Measurements from ENCODE around the gene ATG2B. TPM values are rescaled to one million over a fixed set of nuclear protein-coding genes. Genes with fewer than 3 reads are reported as not detected.

ATG2B gene, protein sequence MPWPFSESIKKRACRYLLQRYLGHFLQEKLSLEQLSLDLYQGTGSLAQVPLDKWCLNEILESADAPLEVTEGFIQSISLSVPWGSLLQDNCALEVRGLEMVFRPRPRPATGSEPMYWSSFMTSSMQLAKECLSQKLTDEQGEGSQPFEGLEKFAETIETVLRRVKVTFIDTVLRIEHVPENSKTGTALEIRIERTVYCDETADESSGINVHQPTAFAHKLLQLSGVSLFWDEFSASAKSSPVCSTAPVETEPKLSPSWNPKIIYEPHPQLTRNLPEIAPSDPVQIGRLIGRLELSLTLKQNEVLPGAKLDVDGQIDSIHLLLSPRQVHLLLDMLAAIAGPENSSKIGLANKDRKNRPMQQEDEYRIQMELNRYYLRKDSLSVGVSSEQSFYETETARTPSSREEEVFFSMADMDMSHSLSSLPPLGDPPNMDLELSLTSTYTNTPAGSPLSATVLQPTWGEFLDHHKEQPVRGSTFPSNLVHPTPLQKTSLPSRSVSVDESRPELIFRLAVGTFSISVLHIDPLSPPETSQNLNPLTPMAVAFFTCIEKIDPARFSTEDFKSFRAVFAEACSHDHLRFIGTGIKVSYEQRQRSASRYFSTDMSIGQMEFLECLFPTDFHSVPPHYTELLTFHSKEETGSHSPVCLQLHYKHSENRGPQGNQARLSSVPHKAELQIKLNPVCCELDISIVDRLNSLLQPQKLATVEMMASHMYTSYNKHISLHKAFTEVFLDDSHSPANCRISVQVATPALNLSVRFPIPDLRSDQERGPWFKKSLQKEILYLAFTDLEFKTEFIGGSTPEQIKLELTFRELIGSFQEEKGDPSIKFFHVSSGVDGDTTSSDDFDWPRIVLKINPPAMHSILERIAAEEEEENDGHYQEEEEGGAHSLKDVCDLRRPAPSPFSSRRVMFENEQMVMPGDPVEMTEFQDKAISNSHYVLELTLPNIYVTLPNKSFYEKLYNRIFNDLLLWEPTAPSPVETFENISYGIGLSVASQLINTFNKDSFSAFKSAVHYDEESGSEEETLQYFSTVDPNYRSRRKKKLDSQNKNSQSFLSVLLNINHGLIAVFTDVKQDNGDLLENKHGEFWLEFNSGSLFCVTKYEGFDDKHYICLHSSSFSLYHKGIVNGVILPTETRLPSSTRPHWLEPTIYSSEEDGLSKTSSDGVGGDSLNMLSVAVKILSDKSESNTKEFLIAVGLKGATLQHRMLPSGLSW (N-terminal part only)
- total RNA-seq: 24.2 to 25.6 TPM (median 25.3 TPM) in 3 replicates

DNA sequence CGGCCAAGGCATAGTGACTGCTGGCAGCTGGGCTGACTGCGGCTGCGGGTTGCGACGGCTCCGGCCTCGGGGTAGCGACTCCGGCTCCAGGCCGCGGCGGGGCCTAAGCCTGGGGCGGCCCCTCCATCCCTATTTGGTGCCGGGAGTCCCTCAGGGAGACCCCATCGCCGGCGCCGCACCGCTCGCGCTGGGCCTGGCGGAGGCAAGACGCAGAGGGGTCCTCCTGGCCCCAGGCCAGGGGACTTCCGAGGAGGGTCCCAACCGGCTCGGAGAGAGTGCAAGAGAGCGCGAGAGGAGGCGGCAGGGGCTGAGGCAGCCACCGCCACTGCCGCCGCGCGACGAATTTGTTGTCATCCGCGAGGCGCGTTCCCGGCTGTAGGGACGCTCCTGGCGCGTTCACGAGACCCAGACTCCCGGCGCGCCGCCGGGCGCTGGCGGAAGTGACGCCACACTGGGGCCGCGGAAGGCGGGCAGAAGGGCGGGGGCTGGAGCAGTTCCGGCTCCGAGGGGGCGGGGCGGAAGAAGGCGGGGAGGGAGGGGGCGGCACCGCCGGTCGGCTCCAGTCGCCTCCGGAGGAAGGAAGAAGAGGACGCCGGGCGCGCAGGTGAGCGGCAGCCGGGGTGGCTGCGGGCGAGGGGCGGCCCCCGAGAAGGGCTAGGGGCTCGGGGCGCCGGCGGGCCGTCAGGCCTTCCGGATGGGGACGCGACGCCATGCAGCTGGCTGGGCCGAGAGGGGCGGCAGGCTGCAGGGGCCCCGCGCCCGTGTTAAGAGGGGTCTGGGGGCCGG is at the start of gene ATG2B, which contains the start of gene GSKIP:
Gene ATG2B, minus strand, starts transcription at position 377 of the 786 bp plus-strand sequence. Its CDS starts 365 bp downstream, at position 12.
Gene GSKIP, plus strand, starts transcription at position 562 of the 786 bp plus-strand sequence. CDS start 18,722 bp downstream, outside the sequence.
- TF ChIP-seq, protein P1, sequence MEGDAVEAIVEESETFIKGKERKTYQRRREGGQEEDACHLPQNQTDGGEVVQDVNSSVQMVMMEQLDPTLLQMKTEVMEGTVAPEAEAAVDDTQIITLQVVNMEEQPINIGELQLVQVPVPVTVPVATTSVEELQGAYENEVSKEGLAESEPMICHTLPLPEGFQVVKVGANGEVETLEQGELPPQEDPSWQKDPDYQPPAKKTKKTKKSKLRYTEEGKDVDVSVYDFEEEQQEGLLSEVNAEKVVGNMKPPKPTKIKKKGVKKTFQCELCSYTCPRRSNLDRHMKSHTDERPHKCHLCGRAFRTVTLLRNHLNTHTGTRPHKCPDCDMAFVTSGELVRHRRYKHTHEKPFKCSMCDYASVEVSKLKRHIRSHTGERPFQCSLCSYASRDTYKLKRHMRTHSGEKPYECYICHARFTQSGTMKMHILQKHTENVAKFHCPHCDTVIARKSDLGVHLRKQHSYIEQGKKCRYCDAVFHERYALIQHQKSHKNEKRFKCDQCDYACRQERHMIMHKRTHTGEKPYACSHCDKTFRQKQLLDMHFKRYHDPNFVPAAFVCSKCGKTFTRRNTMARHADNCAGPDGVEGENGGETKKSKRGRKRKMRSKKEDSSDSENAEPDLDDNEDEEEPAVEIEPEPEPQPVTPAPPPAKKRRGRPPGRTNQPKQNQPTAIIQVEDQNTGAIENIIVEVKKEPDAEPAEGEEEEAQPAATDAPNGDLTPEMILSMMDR (IDR thresholded peaks at IDR 0.05; ENCODE audit: unreplicated experiment): no peak
- no peaks in the 10 kb centered on the region for H3K36me3 Mint-ChIP-seq
- H3K4me1 Mint-ChIP-seq: peaks cover 41% of the 10 kb centered on the region
- peak within 1 kb of the TSS; percentile 91 for H3K4me3 Mint-ChIP-seq
- no peaks in the 10 kb centered on the region for H3K9me3 Mint-ChIP-seq
- no peaks in the 10 kb centered on the region for H3K27me3 Mint-ChIP-seq (ENCODE audit: low read depth)
- peak; percentile 95 to 96 for DNase-seq (ENCODE audit: low spot score in 2 of 2, unreplicated experiment in 2 of 2)
- peak within 1 kb of the TSS; percentile 97 for H3K27ac Mint-ChIP-seq

DNA sequence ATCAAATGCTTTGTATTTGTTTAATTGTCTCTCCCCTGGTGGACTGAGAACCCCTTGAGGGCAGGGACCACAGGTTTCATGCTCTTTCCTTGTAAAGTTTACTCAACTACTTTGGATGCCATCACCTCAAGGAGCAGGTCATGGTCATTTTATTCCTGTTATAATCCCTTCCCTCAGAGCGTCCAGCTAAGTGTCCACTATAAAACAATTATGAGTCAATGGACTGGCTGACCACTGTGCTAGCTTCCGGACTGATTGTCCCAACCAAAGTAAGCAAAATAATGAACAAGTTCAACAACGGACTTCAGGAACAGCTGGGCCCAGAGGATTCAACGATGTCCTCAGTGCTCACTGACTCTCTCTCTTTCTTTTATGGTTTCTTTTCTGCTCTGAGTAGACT is 47.0 kb upstream of the ATG2B start:
- H3K4me1 Mint-ChIP-seq: no peaks in the 10 kb centered on the region
- no peak for DNase-seq (ENCODE audit: low spot score in 2 of 2, unreplicated experiment in 2 of 2)
- no peaks in the 10 kb centered on the region for H3K9me3 Mint-ChIP-seq
- H3K4me3 Mint-ChIP-seq: no peak overlapping the region
- no peaks in the 10 kb centered on the region for H3K27me3 Mint-ChIP-seq (ENCODE audit: low read depth)
- H3K27ac Mint-ChIP-seq: no peak overlapping the region
- TF ChIP-seq, protein P1 (IDR thresholded peaks at IDR 0.05; ENCODE audit: unreplicated experiment): no peak
- H3K36me3 Mint-ChIP-seq: no peaks in the 10 kb centered on the region

DNA sequence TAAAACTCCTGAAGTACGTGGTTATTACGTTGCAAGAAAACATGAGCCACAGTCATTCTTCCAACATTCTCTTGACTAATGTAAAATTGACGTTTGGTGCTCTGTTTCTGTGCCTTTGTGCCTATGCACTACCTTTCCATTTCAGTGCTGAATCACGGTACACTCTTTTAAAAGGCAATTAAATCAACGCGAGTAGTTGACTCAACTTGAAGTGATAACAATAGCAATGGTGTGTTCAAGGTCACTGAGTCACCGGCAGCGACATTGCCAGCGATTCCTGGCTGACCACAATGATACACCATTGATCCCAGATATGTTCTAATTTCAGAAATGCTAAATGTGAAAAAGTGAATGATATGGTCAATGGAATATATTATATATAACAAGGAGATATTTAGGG is 46.6 kb upstream of the ATG2B start:
- Mint-ChIP-seq H3K27me3 (ENCODE audit: low read depth) (no peaks in the 10 kb centered on the region), H3K36me3 (no peaks in the 10 kb centered on the region), H3K4me3 (no peak overlapping the region), H3K27ac (no peak overlapping the region), H3K9me3 (no peaks in the 10 kb centered on the region), H3K4me1 (no peaks in the 10 kb centered on the region)
- no peak for DNase-seq (ENCODE audit: low spot score in 2 of 2, unreplicated experiment in 2 of 2)
- TF ChIP-seq, protein P1 (IDR thresholded peaks at IDR 0.05; ENCODE audit: unreplicated experiment): no peak

DNA sequence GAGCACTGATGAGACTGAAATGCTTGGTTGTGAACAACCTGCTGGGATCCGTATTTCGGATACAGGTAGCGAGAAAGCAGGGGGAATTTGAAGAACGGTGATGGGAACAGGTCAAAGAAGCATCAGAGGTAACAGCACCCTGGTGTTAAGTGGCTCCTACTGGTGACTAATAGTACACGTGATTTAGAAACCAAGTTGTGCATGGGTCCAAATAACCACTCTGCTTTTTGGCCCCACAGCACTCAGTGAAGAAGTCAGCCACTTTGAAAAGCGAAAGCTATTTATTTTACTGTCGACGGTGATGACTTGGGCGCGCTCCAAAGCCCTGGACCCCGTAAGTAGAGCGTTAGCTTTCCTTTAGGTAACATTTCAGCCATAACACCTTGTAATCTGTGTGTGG is 45.5 kb upstream of the ATG2B start:
- Mint-ChIP-seq H3K27me3 (ENCODE audit: low read depth) (no peaks in the 10 kb centered on the region), H3K4me3 (no peak overlapping the region)
- TF ChIP-seq, protein P1 (IDR thresholded peaks at IDR 0.05; ENCODE audit: unreplicated experiment): no peak

More for the DNA sequence above, 45.5 kb upstream of the ATG2B start:
- no peaks in the 10 kb centered on the region for H3K36me3 Mint-ChIP-seq
- H3K4me1 Mint-ChIP-seq: no peaks in the 10 kb centered on the region
- no peak overlapping the region for H3K27ac Mint-ChIP-seq
- DNase-seq (ENCODE audit: low spot score in 2 of 2, unreplicated experiment in 2 of 2): no peak
- no peaks in the 10 kb centered on the region for H3K9me3 Mint-ChIP-seq

Data from mesothelial cell of epicardium (in vitro differentiated cells).